Panc1 (cell line): ENCODE results near the gene DAG1. TPM values are rescaled to one million over a fixed set of nuclear protein-coding genes. Genes with fewer than 3 reads are reported as not detected.

ENCODE experiments used
- ATAC-seq: fragments of 200-7000 bp; cut with Tn5 transposase; 2 replicates; pipeline ENCODE4 v1.9.1; 2020; ENCODE audit warnings: mild to moderate bottlenecking, moderate library complexity
- BruUV-seq: library from RNA; stranded (reverse); fragments of 400-500 nt; replicated peaks from 2 replicates; lab custom pipeline; 2021; lab: Mats Ljungman, UMichigan
- CTCF ChIA-PET: fragments of 300-600 bp; sonication (Branson Sonifier 250); formaldehyde crosslinking; loops from one replicate; lab custom pipeline; 2022; ENCODE audit warnings: antibody characterized with exemption; lab: Charles Lee
- POLR2A ChIA-PET: fragments of 300-600 bp; sonication (Branson Sonifier 250); formaldehyde crosslinking; loops from one replicate; lab custom pipeline; 2022; ENCODE audit warnings: antibody characterized with exemption; lab: Charles Lee
- DNase-seq: peaks from one replicate; pipeline ENCODE4 v3.0.0-alpha.2; 2010; ENCODE audit warnings: low read depth, low spot score
- H3K27ac ChIP-seq: 2 replicates; pipeline ENCODE4 v1.5.1; 2011; ENCODE audit warnings: mild to moderate bottlenecking, low read length, inconsistent platforms
- H3K27me3 ChIP-seq: fragments of 200-500 bp; sonication (Bioruptor generic); 2 replicates; pipeline ENCODE4 v1.6.0; 2014; ENCODE audit warnings: low read length, inconsistent platforms; ENCODE audit not compliant: control insufficient read depth, insufficient read depth
- H3K36me3 ChIP-seq: fragments of 200-500 bp; sonication (Bioruptor generic); 2 replicates; pipeline ENCODE4 v1.5.1; 2014; ENCODE audit warnings: inconsistent platforms, mild to moderate bottlenecking, low read length, moderate library complexity; ENCODE audit not compliant: control insufficient read depth, insufficient read depth
- H3K4me1 ChIP-seq: 2 replicates; pipeline ENCODE4 v1.5.1; 2011; ENCODE audit warnings: inconsistent platforms, mild to moderate bottlenecking, low read length, moderate library complexity; ENCODE audit not compliant: control insufficient read depth, insufficient read depth
- H3K4me3 ChIP-seq, 2 experiments: 2 replicates each; pipeline ENCODE4 v1.5.1; 2011 to 2012; ENCODE audit warnings: low read depth in 2 of 2, low read length in 2 of 2, mild to moderate bottlenecking in 2 of 2, inconsistent platforms in 1 of 2, moderate library complexity in 1 of 2
- H3K9me3 ChIP-seq: fragments of 200-500 bp; sonication (Bioruptor generic); 2 replicates; pipeline ENCODE4 v1.5.1; 2014; ENCODE audit warnings: low read depth, mild to moderate bottlenecking, inconsistent platforms, low read length, moderate library complexity; ENCODE audit not compliant: control insufficient read depth, insufficient read depth
- POLR2AphosphoS5 ChIP-seq: IDR thresholded peaks from 2 replicates; pipeline ENCODE4 v1.6.1; 2012; ENCODE audit warnings: mild to moderate bottlenecking, low read depth, low read length, moderate library complexity
- SIN3A ChIP-seq: IDR thresholded peaks from 2 replicates; pipeline ENCODE4 v1.6.1; 2012; ENCODE audit warnings: low read depth, mild to moderate bottlenecking, low read length, moderate library complexity, borderline replicate concordance; ENCODE audit not compliant: insufficient read depth
- TCF7L2 ChIP-seq: IDR thresholded peaks from 2 replicates; pipeline ENCODE4 v1.6.1; 2011; ENCODE audit warnings: mild to moderate bottlenecking, low read depth, low read length, inconsistent platforms
- in situ Hi-C: cut with HindIII; loops from 2 replicates; pipeline ENCODE4 v1.10.0; 2016; ENCODE audit warnings: low sequenced_read_pairs, low pct_unique_long_range_greater_than_20kb
- intact Hi-C: fragments of 100-400 bp; cut with micrococcal nuclease; formaldehyde crosslinking; loops from one replicate; pipeline ENCODE4 v1.10.0; 2022; ENCODE audit not compliant: unreplicated experiment
- total RNA-seq: library from RNA; stranded (reverse); gene quantifications from one replicate; pipeline ENCODE4 v1.2.1, GENCODE V29; 2021; ENCODE audit not compliant: unreplicated experiment
- TF ChIP-seq, protein P1 (sequence below): fragments of 450-650 bp; IDR thresholded peaks from 2 replicates; pipeline ENCODE4 v1.5.1; 2017; ENCODE audit warnings: mild to moderate bottlenecking
- TF ChIP-seq, protein P2 (sequence below), 2 experiments: IDR thresholded peaks; 2 replicates each; pipeline ENCODE4 v1.6.1; 2011 to 2012; ENCODE audit warnings: low read depth in 2 of 2, control low read depth in 1 of 2, low read length in 1 of 2, mild to moderate bottlenecking in 1 of 2, moderate library complexity in 1 of 2; ENCODE audit not compliant: insufficient read depth in 1 of 2

The DAG1 gene
- total RNA-seq, 1 experiment from 2014 or later = 160 TPM

GRCh38 chr3:49489247-49489646, 19.2 kb downstream of the DAG1 start:
- no peaks in the 10 kb centered on the region for H3K9me3 ChIP-seq
- H3K27me3 ChIP-seq = no peaks in the 10 kb centered on the region
- ATAC-seq (no peak), DNase-seq (no peak)
- in situ Hi-C loops (no loop called here), intact Hi-C loops (no loop called here)
- no peak for TF ChIP-seq POLR2AphosphoS5
- TF ChIP-seq, protein P1, sequence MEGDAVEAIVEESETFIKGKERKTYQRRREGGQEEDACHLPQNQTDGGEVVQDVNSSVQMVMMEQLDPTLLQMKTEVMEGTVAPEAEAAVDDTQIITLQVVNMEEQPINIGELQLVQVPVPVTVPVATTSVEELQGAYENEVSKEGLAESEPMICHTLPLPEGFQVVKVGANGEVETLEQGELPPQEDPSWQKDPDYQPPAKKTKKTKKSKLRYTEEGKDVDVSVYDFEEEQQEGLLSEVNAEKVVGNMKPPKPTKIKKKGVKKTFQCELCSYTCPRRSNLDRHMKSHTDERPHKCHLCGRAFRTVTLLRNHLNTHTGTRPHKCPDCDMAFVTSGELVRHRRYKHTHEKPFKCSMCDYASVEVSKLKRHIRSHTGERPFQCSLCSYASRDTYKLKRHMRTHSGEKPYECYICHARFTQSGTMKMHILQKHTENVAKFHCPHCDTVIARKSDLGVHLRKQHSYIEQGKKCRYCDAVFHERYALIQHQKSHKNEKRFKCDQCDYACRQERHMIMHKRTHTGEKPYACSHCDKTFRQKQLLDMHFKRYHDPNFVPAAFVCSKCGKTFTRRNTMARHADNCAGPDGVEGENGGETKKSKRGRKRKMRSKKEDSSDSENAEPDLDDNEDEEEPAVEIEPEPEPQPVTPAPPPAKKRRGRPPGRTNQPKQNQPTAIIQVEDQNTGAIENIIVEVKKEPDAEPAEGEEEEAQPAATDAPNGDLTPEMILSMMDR = no peak
- TF ChIP-seq TCF7L2 = no peak
- TF ChIP-seq, protein P2, sequence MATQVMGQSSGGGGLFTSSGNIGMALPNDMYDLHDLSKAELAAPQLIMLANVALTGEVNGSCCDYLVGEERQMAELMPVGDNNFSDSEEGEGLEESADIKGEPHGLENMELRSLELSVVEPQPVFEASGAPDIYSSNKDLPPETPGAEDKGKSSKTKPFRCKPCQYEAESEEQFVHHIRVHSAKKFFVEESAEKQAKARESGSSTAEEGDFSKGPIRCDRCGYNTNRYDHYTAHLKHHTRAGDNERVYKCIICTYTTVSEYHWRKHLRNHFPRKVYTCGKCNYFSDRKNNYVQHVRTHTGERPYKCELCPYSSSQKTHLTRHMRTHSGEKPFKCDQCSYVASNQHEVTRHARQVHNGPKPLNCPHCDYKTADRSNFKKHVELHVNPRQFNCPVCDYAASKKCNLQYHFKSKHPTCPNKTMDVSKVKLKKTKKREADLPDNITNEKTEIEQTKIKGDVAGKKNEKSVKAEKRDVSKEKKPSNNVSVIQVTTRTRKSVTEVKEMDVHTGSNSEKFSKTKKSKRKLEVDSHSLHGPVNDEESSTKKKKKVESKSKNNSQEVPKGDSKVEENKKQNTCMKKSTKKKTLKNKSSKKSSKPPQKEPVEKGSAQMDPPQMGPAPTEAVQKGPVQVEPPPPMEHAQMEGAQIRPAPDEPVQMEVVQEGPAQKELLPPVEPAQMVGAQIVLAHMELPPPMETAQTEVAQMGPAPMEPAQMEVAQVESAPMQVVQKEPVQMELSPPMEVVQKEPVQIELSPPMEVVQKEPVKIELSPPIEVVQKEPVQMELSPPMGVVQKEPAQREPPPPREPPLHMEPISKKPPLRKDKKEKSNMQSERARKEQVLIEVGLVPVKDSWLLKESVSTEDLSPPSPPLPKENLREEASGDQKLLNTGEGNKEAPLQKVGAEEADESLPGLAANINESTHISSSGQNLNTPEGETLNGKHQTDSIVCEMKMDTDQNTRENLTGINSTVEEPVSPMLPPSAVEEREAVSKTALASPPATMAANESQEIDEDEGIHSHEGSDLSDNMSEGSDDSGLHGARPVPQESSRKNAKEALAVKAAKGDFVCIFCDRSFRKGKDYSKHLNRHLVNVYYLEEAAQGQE (IDR thresholded peaks at IDR 0.05; ENCODE audit: insufficient read depth in 1 of 2, low read depth in 2 of 2, low read length in 1 of 2) = no peak
- TF ChIP-seq SIN3A = no peak
- ChIA-PET CTCF (no interaction called here), POLR2A (no interaction called here)
- peaks cover 12% of the 10 kb centered on the region for H3K4me1 ChIP-seq
- H3K27ac ChIP-seq = no peak overlapping the region
- no TSS peak for BruUV-seq
- H3K4me3 ChIP-seq = no peak overlapping the region
- no peaks in the 10 kb centered on the region for H3K36me3 ChIP-seq

GRCh38 chr3:49492969-49493368, 22.9 kb downstream of the DAG1 start:
- H3K36me3 ChIP-seq = no peaks in the 10 kb centered on the region
- H3K4me3 ChIP-seq = no peak overlapping the region
- no peaks in the 10 kb centered on the region for H3K27me3 ChIP-seq
- no peaks in the 10 kb centered on the region for H3K4me1 ChIP-seq
- TF ChIP-seq TCF7L2 (no peak), POLR2AphosphoS5 (no peak), SIN3A (no peak)
- TF ChIP-seq, protein P1 = no peak
- TF ChIP-seq, protein P2 (IDR thresholded peaks at IDR 0.05; ENCODE audit: insufficient read depth in 1 of 2, low read depth in 2 of 2, low read length in 1 of 2) = no peak
- H3K9me3 ChIP-seq = no peaks in the 10 kb centered on the region
- no peak for DNase-seq
- no peak overlapping the region for H3K27ac ChIP-seq
- intact Hi-C loops = no loop called here
- in situ Hi-C loops = no loop called here
- no peak for ATAC-seq
- ChIA-PET CTCF (no interaction called here), POLR2A (no interaction called here)
- no TSS peak for BruUV-seq
